Activated CD8-positive, alpha-beta memory T cell treated with anti-CD3 and anti-CD28 coated beads, Interleukin-2, amount 10 ng/mL, durations not matched to agents 7 days and 5 days (primary cell): Measurements from ENCODE around the gene KRTAP4-12. TPM values are rescaled to one million over a fixed set of nuclear protein-coding genes. Genes with fewer than 3 reads are reported as not detected.
"Not testable (repeated sequence)": the region's sequence is repeated elsewhere in the genome, so short reads cannot be mapped to it uniquely, and the experiment has no call there.

Experiments
- ATAC-seq: fragments of 150-1000 bp; cut with Tn5 transposase; one replicate; pipeline ENCODE4 v1.10.0; 2021; ENCODE audit warnings: moderate library complexity
- CTCF ChIA-PET: fragments of 350-600 bp; sonication (Branson Sonifier 250); formaldehyde crosslinking; loops from one replicate; lab custom pipeline; 2021; ENCODE audit warnings: antibody characterized with exemption; lab: Charles Lee
- DNase-seq: peaks from one replicate; pipeline ENCODE4 v3.0.0-alpha.2; 2020
- H3K27ac Mint-ChIP-seq: one replicate; pipeline ENCODE4 v1.8.0; 2021; ENCODE audit warnings: mild to moderate bottlenecking, mixed read lengths
- H3K27me3 Mint-ChIP-seq: one replicate; pipeline ENCODE4 v1.8.0; 2021; ENCODE audit warnings: mixed read lengths
- H3K36me3 Mint-ChIP-seq: one replicate; pipeline ENCODE4 v1.8.0; 2021; ENCODE audit warnings: mild to moderate bottlenecking, mixed read lengths
- H3K4me1 Mint-ChIP-seq: one replicate; pipeline ENCODE4 v1.8.0; 2021; ENCODE audit warnings: mixed read lengths
- H3K4me3 Mint-ChIP-seq: one replicate; pipeline ENCODE4 v1.8.0; 2021; ENCODE audit warnings: mild to moderate bottlenecking, moderate library complexity, mixed read lengths
- H3K9me3 Mint-ChIP-seq: one replicate; pipeline ENCODE4 v1.8.0; 2022; ENCODE audit warnings: low read depth, mixed read lengths
- total RNA-seq, 2 experiments: library from RNA; stranded (reverse); gene quantifications; one replicate each; pipeline ENCODE4 v1.2.3, GENCODE V29; 2021

The KRTAP4-12 gene
- total RNA-seq, 2 experiments from 2014 or later = not detected

DNA sequence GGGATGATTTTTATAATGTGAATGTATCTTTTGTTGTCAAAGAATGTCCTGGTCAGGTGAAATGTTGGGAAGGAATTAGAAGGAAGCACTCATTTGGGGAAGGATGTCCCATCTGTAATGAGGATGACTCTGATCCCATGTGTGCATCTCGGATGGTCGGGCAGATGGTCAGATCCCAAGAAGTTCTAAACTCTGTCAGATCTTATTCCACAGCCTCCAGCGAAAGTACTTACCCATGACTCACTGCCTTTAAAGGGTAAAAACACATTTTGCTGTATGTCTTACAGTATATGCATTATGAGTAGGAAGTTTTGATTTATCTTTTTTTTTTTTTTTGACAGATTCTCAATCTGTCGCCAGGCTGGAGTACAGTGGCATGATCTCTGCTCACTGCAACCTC is 5.3 kb downstream of the KRTAP4-12 start:
- DNase-seq (no peak), ATAC-seq (no peak)
- peaks cover 21% of the 10 kb centered on the region for H3K27me3 Mint-ChIP-seq
- no peak overlapping the region for H3K4me3 Mint-ChIP-seq
- H3K27ac Mint-ChIP-seq = no peak overlapping the region
- CTCF ChIA-PET = no interaction called here
- peaks cover 7% of the 10 kb centered on the region for H3K4me1 Mint-ChIP-seq
- no peaks in the 10 kb centered on the region for H3K36me3 Mint-ChIP-seq
- H3K9me3 Mint-ChIP-seq = no peaks in the 10 kb centered on the region

GRCh38 chr17:41117846-41118386 is 6.1 kb downstream of the KRTAP4-12 start, which contains the start of gene KRTAP4-11:
Gene KRTAP4-11 (minus strand): TSS chr17:41118373. CDS start chr17:41118315, 58 bp downstream.
- H3K9me3 Mint-ChIP-seq, H3K4me1 Mint-ChIP-seq, CTCF ChIA-PET, DNase-seq, H3K4me3 Mint-ChIP-seq, H3K36me3 Mint-ChIP-seq, ATAC-seq, H3K27ac Mint-ChIP-seq: not testable (repeated sequence)
- H3K27me3 Mint-ChIP-seq = peaks cover 16% of the 10 kb centered on the region

- DNase-seq (no peak), ATAC-seq (no peak)
- no peak overlapping the region for H3K27ac Mint-ChIP-seq
- H3K27me3 Mint-ChIP-seq = peaks cover 12% of the 10 kb centered on the region
- no peak overlapping the region for H3K4me3 Mint-ChIP-seq
- peaks cover under 1% of the 10 kb centered on the region for H3K36me3 Mint-ChIP-seq
- H3K9me3 Mint-ChIP-seq = peaks cover under 1% of the 10 kb centered on the region
- peaks cover 6% of the 10 kb centered on the region for H3K4me1 Mint-ChIP-seq
- CTCF ChIA-PET = no interaction called here
These were observed 7.7 kb downstream of the KRTAP4-12 start for GRCh38 chr17:41116297-41116696.

- CTCF ChIA-PET = no interaction called here
- ATAC-seq (no peak), DNase-seq (no peak)
- peaks cover 6% of the 10 kb centered on the region for H3K4me1 Mint-ChIP-seq
- H3K27ac Mint-ChIP-seq = no peak overlapping the region
- H3K27me3 Mint-ChIP-seq = peaks cover 27% of the 10 kb centered on the region
- H3K36me3 Mint-ChIP-seq = peaks cover 2% of the 10 kb centered on the region
- H3K9me3 Mint-ChIP-seq = peaks cover 5% of the 10 kb centered on the region
- H3K4me3 Mint-ChIP-seq = no peak overlapping the region
These were observed 12.7 kb downstream of the KRTAP4-12 start for GRCh38 chr17:41111151-41111885.

GRCh38 chr17:41108728-41109386 is 15.1 kb downstream of the KRTAP4-12 start:
- ATAC-seq, H3K4me1 Mint-ChIP-seq, H3K9me3 Mint-ChIP-seq, CTCF ChIA-PET, DNase-seq, H3K4me3 Mint-ChIP-seq, H3K36me3 Mint-ChIP-seq, H3K27ac Mint-ChIP-seq: not testable (repeated sequence)
- H3K27me3 Mint-ChIP-seq = peaks cover 32% of the 10 kb centered on the region

GRCh38 chr17:41107941-41108450 is 16.0 kb downstream of the KRTAP4-12 start:
- Mint-ChIP-seq H3K27me3 (peaks cover 32% of the 10 kb centered on the region), H3K4me3 (no peak overlapping the region), H3K27ac (no peak overlapping the region), H3K36me3 (peaks cover 2% of the 10 kb centered on the region), H3K4me1 (peaks cover 6% of the 10 kb centered on the region), H3K9me3 (peaks cover 5% of the 10 kb centered on the region)
- DNase-seq = no peak
- CTCF ChIA-PET = no interaction called here
- no peak for ATAC-seq

GRCh38 chr17:41105347-41105746 is 18.6 kb downstream of the KRTAP4-12 start, which contains the start of gene KRTAP4-9:
Gene KRTAP4-9 (plus strand): TSS chr17:41105389. CDS start chr17:41105389, 0 bp downstream.
- CTCF ChIA-PET = not testable (repeated sequence)

GRCh38 chr17:41104386-41105038 is 19.5 kb downstream of the KRTAP4-12 start:
- H3K27ac Mint-ChIP-seq, ATAC-seq, H3K4me3 Mint-ChIP-seq, DNase-seq, CTCF ChIA-PET, H3K4me1 Mint-ChIP-seq, H3K36me3 Mint-ChIP-seq, H3K9me3 Mint-ChIP-seq: not testable (repeated sequence)
- H3K27me3 Mint-ChIP-seq = peaks cover 25% of the 10 kb centered on the region

More at GRCh38 chr17:41105347-41105746, 18.6 kb downstream of the KRTAP4-12 start, which contains the start of gene KRTAP4-9:
- not testable (repeated sequence) for H3K4me1 Mint-ChIP-seq, H3K4me3 Mint-ChIP-seq, H3K36me3 Mint-ChIP-seq, H3K27ac Mint-ChIP-seq, ATAC-seq, H3K9me3 Mint-ChIP-seq, DNase-seq
- peaks cover 25% of the 10 kb centered on the region for H3K27me3 Mint-ChIP-seq

GRCh38 chr17:41103896-41104295 is 20.1 kb downstream of the KRTAP4-12 start:
- no peaks in the 10 kb centered on the region for H3K36me3 Mint-ChIP-seq
- CTCF ChIA-PET = no interaction called here
- ATAC-seq (no peak), DNase-seq (no peak)
- H3K9me3 Mint-ChIP-seq = no peaks in the 10 kb centered on the region
- H3K4me1 Mint-ChIP-seq = peaks cover 5% of the 10 kb centered on the region
- no peak overlapping the region for H3K27ac Mint-ChIP-seq
- no peak overlapping the region for H3K4me3 Mint-ChIP-seq
- H3K27me3 Mint-ChIP-seq = peaks cover 23% of the 10 kb centered on the region

DNA sequence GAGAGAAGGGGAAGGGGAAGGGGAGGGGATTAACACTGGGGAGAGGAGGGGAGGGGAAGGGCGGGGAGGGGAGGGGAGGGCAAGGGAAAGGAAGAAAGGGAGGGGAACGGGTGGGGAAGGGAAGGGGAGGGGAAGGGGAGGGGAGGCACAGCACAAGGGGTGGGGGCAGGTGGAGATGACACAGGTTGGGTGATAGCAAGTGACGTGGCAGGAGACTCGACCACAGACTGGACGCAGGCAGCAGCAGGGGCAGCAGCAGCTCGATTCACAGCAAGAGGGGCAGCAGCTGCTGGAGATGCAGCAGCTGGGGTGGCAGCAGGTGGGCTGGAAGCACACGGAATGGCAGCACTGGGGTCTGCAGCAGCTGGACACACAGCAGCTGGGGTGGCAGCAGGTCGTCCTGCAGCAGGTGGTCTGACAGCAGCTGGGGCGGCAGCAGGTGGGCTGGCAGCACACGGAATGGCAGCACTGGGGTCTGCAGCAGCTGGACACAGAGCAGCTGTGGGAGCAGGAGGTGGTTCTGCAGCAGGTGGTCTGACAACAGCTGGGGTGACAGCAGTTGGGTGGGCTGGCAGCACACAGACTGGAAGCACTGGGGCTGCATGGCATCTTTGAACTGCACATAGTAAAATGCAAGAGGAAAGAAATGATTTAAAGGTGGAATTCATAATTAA is 22.3 kb downstream of the KRTAP4-12 start, which contains the start of gene KRTAP4-16:
Gene KRTAP4-16 (minus strand): TSS at position 624 of the 674 bp plus-strand sequence. CDS start 0 bp downstream, at position 624.
- ATAC-seq (no peak), DNase-seq (no peak)
- H3K4me1 Mint-ChIP-seq = no peaks in the 10 kb centered on the region
- H3K4me3 Mint-ChIP-seq = no peak within 1 kb of the TSS
- CTCF ChIA-PET = no interaction called here
- H3K27me3 Mint-ChIP-seq = peaks cover 20% of the 10 kb centered on the region
- no peaks in the 10 kb centered on the region for H3K9me3 Mint-ChIP-seq
- no peaks in the 10 kb centered on the region for H3K36me3 Mint-ChIP-seq
- no peak within 1 kb of the TSS for H3K27ac Mint-ChIP-seq

DNA sequence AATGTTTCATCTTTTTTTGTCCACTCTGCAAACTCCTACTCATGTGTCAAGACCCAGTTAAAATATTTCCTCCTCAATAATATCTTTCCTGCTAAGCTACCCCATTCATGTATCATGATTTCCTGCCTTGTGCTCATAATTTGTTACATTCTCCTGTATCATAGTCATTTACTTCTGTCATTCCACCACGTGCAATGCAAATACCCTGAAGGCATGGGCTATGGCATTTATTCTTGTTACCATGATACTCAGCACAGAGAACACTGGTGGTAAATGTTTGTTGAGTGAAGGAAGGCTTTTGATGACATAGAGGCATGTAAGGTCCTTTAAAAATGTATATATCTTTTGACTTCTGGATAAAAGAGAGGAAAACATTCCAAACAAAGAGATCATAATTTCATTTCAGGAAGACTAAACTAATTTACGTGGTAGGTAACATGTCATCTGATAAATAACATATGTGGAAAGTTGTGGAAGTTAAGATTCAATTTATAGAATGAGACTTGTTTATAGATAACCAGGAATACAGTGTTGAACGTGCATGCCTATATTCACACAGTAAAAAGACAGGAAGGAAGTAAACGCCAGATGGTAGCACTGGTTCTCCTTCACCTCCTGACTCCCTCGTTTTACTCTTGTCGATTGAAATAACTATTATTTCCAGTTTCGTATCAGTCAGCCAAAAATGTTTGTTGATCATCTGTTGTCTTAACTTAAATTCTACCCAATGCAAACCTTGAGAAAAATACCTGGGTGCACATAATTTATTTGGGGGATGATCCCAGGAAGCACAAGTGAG is 24.1 kb downstream of the KRTAP4-12 start:
- peaks cover 23% of the 10 kb centered on the region for H3K27me3 Mint-ChIP-seq
- H3K4me1 Mint-ChIP-seq, H3K36me3 Mint-ChIP-seq, H3K4me3 Mint-ChIP-seq, ATAC-seq, H3K27ac Mint-ChIP-seq, H3K9me3 Mint-ChIP-seq, DNase-seq, CTCF ChIA-PET: not testable (repeated sequence)

GRCh38 chr17:41098481-41098880 is 25.5 kb downstream of the KRTAP4-12 start:
- no peaks in the 10 kb centered on the region for H3K9me3 Mint-ChIP-seq
- H3K27me3 Mint-ChIP-seq = peaks cover 23% of the 10 kb centered on the region
- H3K36me3 Mint-ChIP-seq = no peaks in the 10 kb centered on the region
- ATAC-seq (no peak), DNase-seq (no peak)
- H3K27ac Mint-ChIP-seq = no peak overlapping the region
- H3K4me1 Mint-ChIP-seq = no peaks in the 10 kb centered on the region
- no peak overlapping the region for H3K4me3 Mint-ChIP-seq
- CTCF ChIA-PET = no interaction called here
